Activated naive CD4-positive, alpha-beta T cell treated with anti-CD3 and anti-CD28 coated beads for 36 hours (primary cell): ENCODE results near the gene OR52I2. TPM values are rescaled to one million over a fixed set of nuclear protein-coding genes. Genes with fewer than 3 reads are reported as not detected.

Source experiments
- CTCF ChIA-PET: fragments of 350-600 bp; sonication (Branson Sonifier 250); formaldehyde crosslinking; loops from one replicate; lab custom pipeline; 2021; ENCODE audit warnings: antibody characterized with exemption; lab: Charles Lee
- DNase-seq: peaks from one replicate; pipeline ENCODE4 v3.0.0-alpha.2; 2020
- H3K27ac Mint-ChIP-seq: one replicate; pipeline ENCODE4 v1.8.0; 2021; ENCODE audit warnings: mild to moderate bottlenecking, mixed read lengths
- H3K27me3 Mint-ChIP-seq: one replicate; pipeline ENCODE4 v1.8.0; 2021; ENCODE audit warnings: low read depth, mixed read lengths
- H3K36me3 Mint-ChIP-seq: one replicate; pipeline ENCODE4 v1.8.0; 2021; ENCODE audit warnings: low read depth, mixed read lengths
- H3K4me1 Mint-ChIP-seq: one replicate; pipeline ENCODE4 v1.8.0; 2021; ENCODE audit warnings: low read depth, mixed read lengths
- H3K4me3 Mint-ChIP-seq: one replicate; pipeline ENCODE4 v1.8.0; 2021; ENCODE audit warnings: mild to moderate bottlenecking, moderate library complexity, mixed read lengths
- H3K9me3 Mint-ChIP-seq: one replicate; pipeline ENCODE4 v1.8.0; 2021; ENCODE audit warnings: mixed read lengths
- intact Hi-C: fragments of 100-400 bp; cut with micrococcal nuclease; formaldehyde crosslinking; loops from one replicate; pipeline ENCODE4 v1.15.1; 2023
- total RNA-seq, 2 experiments: library from RNA; stranded (reverse); gene quantifications; one replicate each; pipeline ENCODE4 v1.2.3, GENCODE V29; 2021

Gene OR52I2
- total RNA-seq, result not detected

DNA sequence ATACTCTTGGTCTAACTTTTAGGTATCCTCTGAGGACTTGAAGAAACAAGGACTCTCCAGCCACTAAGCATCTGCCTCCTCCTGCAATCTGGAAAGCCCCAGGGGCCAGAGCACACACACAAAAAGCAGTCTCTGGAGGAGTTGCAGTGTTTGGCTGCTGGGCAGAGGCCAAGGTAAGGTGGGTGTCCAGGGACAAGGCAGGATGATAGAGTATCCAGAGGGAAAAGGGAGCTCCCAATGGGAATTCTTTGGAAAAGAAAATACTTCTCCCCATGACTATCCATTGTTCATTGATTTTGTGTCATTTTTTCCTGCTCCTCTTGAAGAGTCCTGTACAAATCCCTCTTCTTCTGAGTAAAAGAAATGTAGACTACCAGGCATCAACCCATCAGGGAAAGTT is at the start of gene OR52I2:
Gene OR52I2, plus strand, starts transcription at position 301 of the 400 bp plus-strand sequence.
- no peak within 1 kb of the TSS for H3K4me3 Mint-ChIP-seq
- CTCF ChIA-PET, result no interaction called here
- no peak for DNase-seq
- H3K9me3 Mint-ChIP-seq, result no peaks in the 10 kb centered on the region
- no peaks in the 10 kb centered on the region for H3K4me1 Mint-ChIP-seq
- H3K27me3 Mint-ChIP-seq, result peaks cover 7% of the 10 kb centered on the region
- no peaks in the 10 kb centered on the region for H3K36me3 Mint-ChIP-seq
- intact Hi-C loops, result no loop called here
- H3K27ac Mint-ChIP-seq, result no peak within 1 kb of the TSS

DNA sequence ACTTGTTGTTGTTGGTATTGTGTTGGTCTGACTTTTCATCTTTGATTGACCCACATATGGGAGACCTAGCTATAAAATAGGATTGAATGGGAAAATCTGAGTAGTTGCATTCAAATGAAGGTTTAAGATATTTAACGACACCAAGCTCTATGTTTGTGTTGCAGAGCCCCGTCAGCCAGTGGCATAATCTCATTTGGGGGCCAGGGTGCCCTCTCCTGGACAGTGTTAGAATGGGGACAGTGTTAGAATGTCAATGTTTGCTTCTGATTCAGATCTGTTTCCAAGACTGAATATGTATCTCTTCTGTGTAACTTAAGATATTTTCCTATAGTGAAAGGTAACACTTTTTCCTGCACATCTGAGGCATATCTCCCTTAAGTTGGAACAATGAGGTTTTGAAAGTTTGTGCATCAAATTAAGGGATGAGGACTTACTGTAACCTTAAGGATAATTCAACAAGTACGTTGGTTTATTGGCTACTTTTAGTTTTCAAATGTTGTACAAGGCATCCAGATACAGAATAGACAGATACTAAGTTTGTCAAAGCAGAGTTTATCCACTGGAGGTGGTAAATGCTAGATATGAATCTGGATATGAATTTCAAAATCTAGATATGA is 41.8 kb upstream of the OR52I2 start:
- CTCF ChIA-PET, result interaction anchor here (0.6 to 7.8 kb wide), 10 partner anchors 44 to 406 kb away, joined by 3 to 95 read pairs (median 4); partner anchors contain the start of gene TRIM21
- no peak overlapping the region for H3K4me3 Mint-ChIP-seq
- H3K4me1 Mint-ChIP-seq, result no peaks in the 10 kb centered on the region
- intact Hi-C loops, result loop anchor here (1.0 to 5.0 kb wide), 3 partner anchors 47 to 352 kb away; no protein-coding TSS in a partner anchor
- peak; percentile 79 for DNase-seq
- no peaks in the 10 kb centered on the region for H3K27me3 Mint-ChIP-seq
- H3K36me3 Mint-ChIP-seq, result no peaks in the 10 kb centered on the region
- no peak overlapping the region for H3K27ac Mint-ChIP-seq
- no peaks in the 10 kb centered on the region for H3K9me3 Mint-ChIP-seq

DNA sequence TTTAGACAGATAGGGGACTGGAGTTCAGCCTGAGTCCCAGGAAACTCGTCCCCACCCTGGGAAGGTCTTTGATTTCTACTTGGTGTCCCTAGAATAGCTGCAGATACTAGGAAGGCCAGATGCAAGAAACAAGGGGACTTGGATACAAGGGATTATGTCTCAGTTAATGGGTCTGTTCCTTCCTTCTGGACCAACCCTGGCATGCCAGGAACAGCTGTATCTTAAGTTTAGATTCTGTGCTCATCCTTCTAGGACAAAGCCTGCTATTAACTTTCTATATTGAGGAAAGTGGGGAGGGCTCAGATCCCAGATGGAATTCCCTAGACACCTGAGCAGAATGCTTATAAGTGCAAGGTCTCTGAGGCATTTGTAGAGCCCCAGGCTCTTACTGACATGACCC is 40.5 kb upstream of the OR52I2 start:
- CTCF ChIA-PET, result interaction anchor here (0.9 to 7.8 kb wide), 4 partner anchors 11 to 354 kb away, joined by 3 to 95 read pairs (median 4); partner anchors contain the start of gene TRIM21
- Mint-ChIP-seq H3K9me3 (no peaks in the 10 kb centered on the region), H3K4me3 (no peak overlapping the region), H3K27ac (no peak overlapping the region), H3K36me3 (no peaks in the 10 kb centered on the region), H3K27me3 (no peaks in the 10 kb centered on the region), H3K4me1 (no peaks in the 10 kb centered on the region)
- DNase-seq, result no peak
- intact Hi-C loops, result no loop called here

DNA sequence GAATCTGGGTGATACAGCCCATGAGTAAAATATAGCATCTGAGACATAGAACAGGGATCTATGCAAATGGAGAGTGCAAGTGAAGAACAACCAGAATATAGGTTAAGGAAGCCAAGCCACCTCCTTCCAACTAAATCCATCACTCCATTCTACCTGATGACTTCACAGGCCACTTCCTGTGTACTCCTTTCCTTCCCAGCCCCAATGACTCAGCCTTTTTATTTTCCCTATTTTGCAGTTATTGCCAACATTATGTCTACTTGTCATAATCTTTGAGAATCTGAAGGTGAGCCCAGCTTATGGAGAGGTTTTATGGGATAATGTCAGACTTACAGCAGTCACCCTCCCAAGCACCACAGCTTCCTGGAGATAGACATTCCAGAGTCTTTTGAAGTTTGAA is 38.0 kb upstream of the OR52I2 start:
- intact Hi-C loops, result no loop called here
- Mint-ChIP-seq H3K27me3 (no peaks in the 10 kb centered on the region), H3K4me3 (no peak overlapping the region), H3K4me1 (no peaks in the 10 kb centered on the region), H3K9me3 (no peaks in the 10 kb centered on the region), H3K36me3 (no peaks in the 10 kb centered on the region), H3K27ac (no peak overlapping the region)
- no peak for DNase-seq
- CTCF ChIA-PET, result interaction anchor here (1.7 to 7.8 kb wide), 2 partner anchors 11 to 356 kb away, joined by 3 to 95 read pairs; no protein-coding TSS in a partner anchor

DNA sequence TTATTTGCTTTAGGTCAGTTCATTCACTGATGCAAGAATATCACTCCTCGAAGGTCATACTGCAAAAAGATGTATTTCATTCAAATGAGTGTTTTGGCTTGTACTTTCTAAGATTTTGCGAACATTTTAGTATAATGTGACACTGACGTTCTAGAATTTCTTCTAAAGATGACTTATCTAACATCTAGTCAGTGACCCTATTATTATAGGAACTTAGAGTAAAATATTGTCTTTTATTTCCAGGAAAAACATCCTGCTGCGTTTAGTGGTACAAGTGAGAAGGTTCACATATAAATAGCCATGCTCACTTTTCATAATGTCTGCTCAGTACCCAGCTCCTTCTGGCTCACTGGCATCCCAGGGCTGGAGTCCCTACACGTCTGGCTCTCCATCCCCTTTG is 36.7 kb upstream of the OR52I2 start, which contains the start of gene OR52M1:
Gene OR52M1, plus strand, starts transcription at position 301 of the 400 bp plus-strand sequence. Its CDS starts 0 bp downstream, at position 301.
- Mint-ChIP-seq H3K9me3 (no peaks in the 10 kb centered on the region), H3K36me3 (no peaks in the 10 kb centered on the region), H3K27me3 (peaks cover 1% of the 10 kb centered on the region), H3K4me1 (no peaks in the 10 kb centered on the region), H3K4me3 (no peak within 1 kb of the TSS), H3K27ac (no peak within 1 kb of the TSS)
- intact Hi-C loops, result no loop called here
- CTCF ChIA-PET, result interaction anchor here (7.8 kb wide), 1 partner anchor 358 kb away, joined by 95 read pairs; no protein-coding TSS in a partner anchor
- DNase-seq, result no peak

DNA sequence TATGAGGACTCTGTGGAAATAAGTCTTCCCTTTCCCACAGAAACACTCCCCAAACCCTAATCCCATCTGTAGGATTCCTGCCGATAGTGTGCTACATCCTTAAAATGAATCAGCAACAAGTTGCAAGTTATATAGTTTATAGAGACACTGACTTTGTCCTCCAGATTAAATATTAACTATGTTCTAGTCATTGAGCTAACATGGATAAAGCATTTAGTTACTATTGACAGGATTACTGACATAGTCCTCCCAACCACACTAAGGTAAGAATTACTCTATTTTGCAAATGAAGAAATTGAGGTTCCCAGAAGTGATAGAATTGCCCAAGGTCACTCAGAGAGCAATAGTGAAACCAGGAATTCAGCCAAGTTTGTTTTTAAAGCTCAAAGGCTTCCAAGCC is 34.7 kb upstream of the OR52I2 start:
- H3K4me3 Mint-ChIP-seq, result no peak overlapping the region
- DNase-seq, result no peak
- CTCF ChIA-PET, result no interaction called here
- peaks cover 5% of the 10 kb centered on the region for H3K27me3 Mint-ChIP-seq
- H3K9me3 Mint-ChIP-seq, result no peaks in the 10 kb centered on the region
- H3K4me1 Mint-ChIP-seq, result no peaks in the 10 kb centered on the region
- intact Hi-C loops, result no loop called here
- no peak overlapping the region for H3K27ac Mint-ChIP-seq
- no peaks in the 10 kb centered on the region for H3K36me3 Mint-ChIP-seq

DNA sequence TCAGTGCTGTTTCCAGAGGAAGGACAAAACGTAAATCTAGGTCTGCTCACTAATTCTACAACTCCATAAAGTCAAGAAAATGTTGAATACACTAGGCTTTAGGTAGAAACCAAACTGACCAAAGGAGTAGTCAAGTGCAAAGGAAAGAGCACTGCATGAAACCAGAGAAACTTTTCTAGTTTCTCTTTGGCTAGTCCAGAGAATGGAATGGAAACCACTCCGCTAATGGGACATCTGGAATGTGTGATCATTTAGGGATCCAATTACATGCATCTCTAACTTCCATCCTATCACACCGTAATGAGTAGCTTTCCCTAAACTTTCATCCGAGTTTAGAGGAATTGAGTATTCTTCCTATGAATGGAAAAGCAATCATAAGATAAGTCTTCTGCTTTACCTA is 34.1 kb upstream of the OR52I2 start:
- no peak for DNase-seq
- H3K9me3 Mint-ChIP-seq, result no peaks in the 10 kb centered on the region
- no peaks in the 10 kb centered on the region for H3K36me3 Mint-ChIP-seq
- H3K27me3 Mint-ChIP-seq, result peaks cover 5% of the 10 kb centered on the region
- H3K27ac Mint-ChIP-seq, result no peak overlapping the region
- H3K4me3 Mint-ChIP-seq, result no peak overlapping the region
- no peaks in the 10 kb centered on the region for H3K4me1 Mint-ChIP-seq
- intact Hi-C loops, result no loop called here
- CTCF ChIA-PET, result no interaction called here

DNA sequence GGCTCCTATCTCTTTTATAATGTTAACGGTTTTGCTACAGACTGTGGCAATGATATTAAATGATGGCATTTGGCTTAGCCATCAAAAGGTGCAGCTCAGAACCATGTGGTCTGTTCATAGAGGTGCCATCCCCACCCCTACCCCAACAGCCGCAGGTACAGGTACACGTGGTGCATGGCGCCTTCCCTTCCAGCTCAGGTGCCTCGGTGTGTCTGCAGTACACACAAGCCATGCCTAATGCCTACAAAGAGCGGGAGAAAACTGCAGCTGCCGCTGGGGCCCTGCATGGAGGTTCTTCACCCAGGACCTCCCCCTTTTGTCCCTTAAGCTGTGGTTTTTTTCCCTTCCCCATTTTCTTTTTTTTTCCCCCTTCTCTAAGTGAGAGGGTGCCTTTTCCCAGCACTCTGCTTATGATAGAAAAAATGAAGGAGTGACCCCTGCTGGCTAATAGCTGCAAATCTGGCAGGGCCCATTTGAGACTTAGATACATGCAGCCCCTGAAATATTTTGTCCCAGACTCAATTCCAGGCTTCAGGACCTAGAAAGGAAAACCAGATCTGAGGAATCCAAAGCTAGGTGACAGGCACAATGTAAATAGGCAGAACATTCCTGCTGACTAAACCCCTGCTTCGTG is 30.1 kb upstream of the OR52I2 start:
- no peaks in the 10 kb centered on the region for H3K9me3 Mint-ChIP-seq
- H3K36me3 Mint-ChIP-seq, result no peaks in the 10 kb centered on the region
- intact Hi-C loops, result no loop called here
- peaks cover 18% of the 10 kb centered on the region for H3K27me3 Mint-ChIP-seq
- peak; percentile 10 for DNase-seq
- H3K4me1 Mint-ChIP-seq, result no peaks in the 10 kb centered on the region
- CTCF ChIA-PET, result interaction anchor here (0.7 to 1.5 kb wide), 3 partner anchors 145 to 369 kb away, joined by 3 to 9 read pairs (median 3); no protein-coding TSS in a partner anchor
- H3K27ac Mint-ChIP-seq, result no peak overlapping the region
- H3K4me3 Mint-ChIP-seq, result no peak overlapping the region

DNA sequence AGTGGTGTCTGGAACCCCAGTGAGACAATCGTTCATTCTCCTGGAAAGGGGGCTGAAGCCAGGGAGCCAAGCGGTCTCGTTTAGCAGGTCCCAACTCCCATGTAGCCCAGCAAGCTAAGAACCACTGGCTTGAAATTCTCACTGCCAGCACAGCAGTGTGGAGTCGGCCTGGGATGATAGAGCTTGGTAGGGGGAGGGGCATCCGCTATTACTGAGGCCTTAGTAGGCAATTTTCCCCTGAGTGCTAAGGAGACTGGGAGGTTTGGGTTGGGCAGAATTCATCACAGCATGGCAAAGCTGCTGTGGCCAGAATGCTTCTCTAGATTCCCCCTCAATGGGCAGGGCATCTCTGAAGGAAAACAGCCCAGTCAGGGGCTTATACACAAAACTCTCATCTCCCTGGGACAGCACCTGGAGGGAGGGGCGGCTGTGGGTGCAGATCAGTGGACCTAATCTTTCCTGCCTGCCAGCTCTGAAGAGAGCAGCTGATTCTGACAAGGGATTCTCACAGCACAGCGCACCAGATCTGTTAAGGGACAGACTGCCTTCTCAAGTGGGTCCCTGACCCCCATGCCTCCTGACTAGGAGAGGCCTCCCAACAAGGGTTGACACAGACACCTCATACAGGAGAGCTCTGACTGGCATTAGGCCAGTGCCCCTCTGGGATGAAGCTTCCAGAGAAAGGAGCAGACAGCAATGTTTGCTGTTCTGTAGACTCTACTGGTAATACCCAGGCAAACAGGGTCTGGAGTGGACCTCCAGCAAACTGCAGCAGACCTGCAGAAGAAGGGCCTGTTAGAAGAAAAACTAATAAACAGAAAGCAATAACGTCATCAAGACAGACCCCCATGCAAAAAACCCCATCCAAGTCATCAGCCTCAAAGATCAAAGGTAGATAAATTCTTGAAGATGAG is 21.8 kb upstream of the OR52I2 start:
- Mint-ChIP-seq H3K27me3 (peaks cover 15% of the 10 kb centered on the region), H3K9me3 (peaks cover 6% of the 10 kb centered on the region), H3K27ac (no peak overlapping the region), H3K36me3 (no peaks in the 10 kb centered on the region), H3K4me3 (no peak overlapping the region), H3K4me1 (no peaks in the 10 kb centered on the region)
- CTCF ChIA-PET, result no interaction called here
- no peak for DNase-seq
- intact Hi-C loops, result no loop called here

DNA sequence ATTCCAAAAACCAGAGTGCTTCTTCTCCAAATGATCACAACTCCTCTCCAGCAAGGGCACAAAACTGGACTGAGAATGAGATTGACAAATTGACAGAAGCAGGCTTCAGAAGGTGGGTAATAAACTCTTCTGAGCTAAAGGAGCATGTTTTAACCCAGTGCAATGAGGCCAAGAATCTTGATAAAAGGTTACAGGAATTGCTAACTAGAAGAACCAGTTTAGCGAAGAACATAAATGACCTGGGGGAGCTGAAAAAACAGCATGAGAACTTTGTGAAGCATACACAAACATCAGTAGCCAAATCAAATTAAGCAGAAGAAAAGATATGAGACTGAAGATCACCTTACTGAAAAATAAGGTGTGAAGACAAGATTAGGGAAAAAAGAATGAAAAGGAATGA is 21.1 kb upstream of the OR52I2 start:
- Mint-ChIP-seq H3K4me1 (no peaks in the 10 kb centered on the region), H3K27ac (no peak overlapping the region), H3K36me3 (no peaks in the 10 kb centered on the region), H3K27me3 (peaks cover 15% of the 10 kb centered on the region), H3K4me3 (no peak overlapping the region), H3K9me3 (peaks cover 6% of the 10 kb centered on the region)
- intact Hi-C loops, result no loop called here
- no peak for DNase-seq
- CTCF ChIA-PET, result no interaction called here

DNA sequence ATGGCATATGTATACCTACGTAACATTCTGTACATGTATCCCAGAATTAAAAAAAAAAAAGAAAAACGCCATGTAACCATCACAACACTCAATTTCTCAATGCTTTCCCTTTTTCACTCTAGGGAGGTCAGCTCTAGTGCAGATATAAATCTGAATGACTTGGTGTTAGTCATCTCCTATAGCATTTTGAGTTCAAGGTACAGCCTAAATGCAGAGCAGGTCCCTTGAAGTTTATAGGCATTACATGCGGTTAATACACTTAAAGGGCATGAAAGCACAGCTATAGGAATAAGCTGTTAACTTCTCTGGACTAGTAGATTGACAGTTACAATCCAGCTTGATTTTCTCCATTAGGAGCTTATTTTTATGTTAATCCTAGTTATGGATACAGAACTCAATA is 16.2 kb upstream of the OR52I2 start:
- Mint-ChIP-seq H3K4me3 (no peak overlapping the region), H3K9me3 (peaks cover 6% of the 10 kb centered on the region), H3K4me1 (no peaks in the 10 kb centered on the region), H3K27ac (no peak overlapping the region), H3K27me3 (peaks cover 12% of the 10 kb centered on the region), H3K36me3 (no peaks in the 10 kb centered on the region)
- no peak for DNase-seq
- intact Hi-C loops, result no loop called here
- CTCF ChIA-PET, result interaction anchor here (1.2 kb wide), 1 partner anchor 385 kb away, joined by 3 read pairs; no protein-coding TSS in a partner anchor

DNA sequence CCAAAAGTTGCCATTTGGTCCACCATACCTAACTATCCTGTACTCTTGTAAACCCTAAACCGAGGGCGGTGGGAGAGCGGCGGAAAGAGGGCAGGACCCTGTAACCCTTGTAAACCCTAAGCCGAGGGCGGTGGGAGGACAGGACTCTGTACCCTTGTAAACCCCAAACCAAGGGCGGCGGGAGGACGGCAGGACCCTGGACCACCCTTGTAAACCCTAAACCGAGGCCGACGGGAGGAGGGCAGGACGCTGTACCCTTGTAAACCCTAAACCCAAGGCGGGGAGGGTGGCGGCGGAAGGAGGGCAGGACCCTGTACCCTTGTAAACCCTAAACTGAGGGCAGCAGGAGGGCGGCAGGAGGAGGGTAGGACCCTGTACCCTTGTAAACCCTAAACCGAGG is 12.5 kb upstream of the OR52I2 start:
- Mint-ChIP-seq H3K9me3 (peaks cover 2% of the 10 kb centered on the region), H3K27me3 (peaks cover 7% of the 10 kb centered on the region), H3K27ac (no peak overlapping the region), H3K36me3 (no peaks in the 10 kb centered on the region), H3K4me1 (no peaks in the 10 kb centered on the region), H3K4me3 (no peak overlapping the region)
- CTCF ChIA-PET, result no interaction called here
- no peak for DNase-seq
- intact Hi-C loops, result no loop called here
